ENCODE data around the gene PTMA. TPM values are rescaled to one million over a fixed set of nuclear protein-coding genes. Genes with fewer than 3 reads are reported as not detected.

PTMA gene
- total RNA-seq, 4 donors from 2014 or later, result 631 to 1,160 (median 1,099) TPM

- H3K4me3 ChIP-seq (replicated peaks in 1 of 3), result no peak overlapping the region
- intact Hi-C loops (cut with DNase I), result loop anchor here (2.0 kb wide), 1 partner anchor 103 kb away; no protein-coding TSS in a partner anchor
- H3K27ac ChIP-seq, result peak overlapping the region; percentile 37 to 83 (median 64)
- H3K27me3 ChIP-seq, result no peaks in the 10 kb centered on the region
- peaks cover 7 to 9% of the 10 kb centered on the region in 2 donors for H3K36me3 ChIP-seq
- peaks cover 24 to 31% of the 10 kb centered on the region in 2 donors for H3K4me1 ChIP-seq
- peak; percentile 92 to 93 for DNase-seq
- TF ChIP-seq POLR2A (IDR thresholded peaks at IDR 0.05), result peak in 1 of 2 donors; percentile 12
- peak; percentile 66 to 95 (median 92) for TF ChIP-seq CTCF (IDR thresholded peaks at IDR 0.05)
- no peaks in the 10 kb centered on the region for H3K9me3 ChIP-seq
- 12 to 26% methylated on average over 8 to 9 of the region's 15 CpGs for WGBS, 2 donors
These were observed 5.7 kb downstream of the PTMA start for GRCh38 chr2:231713730-231714638.

- peak; percentile 69 to 94 (median 87) for TF ChIP-seq CTCF (IDR thresholded peaks at IDR 0.05)
- no peak for TF ChIP-seq POLR2A (IDR thresholded peaks at IDR 0.05)
- Histone ChIP-seq H3K4me1 (peaks cover 24 to 31% of the 10 kb centered on the region in 2 donors), H3K9me3 (no peaks in the 10 kb centered on the region), H3K4me3 (replicated peaks in 1 of 3) (no peak overlapping the region), H3K27ac (peak overlapping the region in 1 of 3 donors; percentile 83), H3K36me3 (peaks cover 7 to 9% of the 10 kb centered on the region in 2 donors), H3K27me3 (no peaks in the 10 kb centered on the region)
- intact Hi-C loops (cut with DNase I), result loop anchor here (1.0 to 2.0 kb wide), 2 partner anchors 38 to 104 kb away; no protein-coding TSS in a partner anchor
- peak; percentile 75 to 79 for DNase-seq
- WGBS, 2 donors, result 70 to 73% methylated on average over 6 to 16 of the region's 17 CpGs
These were observed 6.5 kb downstream of the PTMA start for GRCh38 chr2:231714639-231715498.

GRCh38 chr2:231715499-231715837, 7.1 kb downstream of the PTMA start:
- intact Hi-C loops (cut with DNase I), result loop anchor here (1.0 to 2.0 kb wide), 2 partner anchors 38 to 105 kb away; no protein-coding TSS in a partner anchor
- H3K9me3 ChIP-seq, result no peaks in the 10 kb centered on the region
- H3K36me3 ChIP-seq, result peaks cover 7 to 9% of the 10 kb centered on the region in 2 donors
- no peak for DNase-seq
- 39 to 61% methylated on average over 4 to 5 of the region's 5 CpGs for WGBS, 2 donors
- no peak overlapping the region for H3K27ac ChIP-seq
- H3K4me1 ChIP-seq, result peaks cover 24 to 31% of the 10 kb centered on the region in 2 donors
- no peaks in the 10 kb centered on the region for H3K27me3 ChIP-seq
- H3K4me3 ChIP-seq (replicated peaks in 1 of 3), result no peak overlapping the region
- TF ChIP-seq POLR2A (IDR thresholded peaks at IDR 0.05), result no peak
- peak in 1 of 6 experiments; percentile 16 for TF ChIP-seq CTCF (IDR thresholded peaks at IDR 0.05)

- no peak for DNase-seq
- TF ChIP-seq POLR2A (IDR thresholded peaks at IDR 0.05) (no peak), CTCF (IDR thresholded peaks at IDR 0.05) (no peak)
- peaks cover 7 to 9% of the 10 kb centered on the region in 2 donors for H3K36me3 ChIP-seq
- H3K27me3 ChIP-seq, result no peaks in the 10 kb centered on the region
- H3K9me3 ChIP-seq, result no peaks in the 10 kb centered on the region
- H3K4me1 ChIP-seq, result peaks cover 20 to 31% of the 10 kb centered on the region in 2 donors
- H3K4me3 ChIP-seq (replicated peaks in 1 of 3), result no peak overlapping the region
- H3K27ac ChIP-seq, result no peak overlapping the region
- intact Hi-C loops (cut with DNase I), result loop anchor here (1.0 to 2.0 kb wide), 2 partner anchors 39 to 105 kb away; no protein-coding TSS in a partner anchor
- 90 to 92% methylated on average over 7 to 8 of the region's 8 CpGs for WGBS, 2 donors
These were observed 7.8 kb downstream of the PTMA start for GRCh38 chr2:231715988-231716616.

Measured in thyroid gland (tissue), 4 donors.